Midbrain (tissue), 1 donor: Measurements from ENCODE around the gene SCUBE1.
"Not testable (repeated sequence)": the region's sequence is repeated elsewhere in the genome, so short reads cannot be mapped to it uniquely, and the experiment has no call there.

Source experiments
- DNase-seq: peaks from one replicate; lab custom pipeline; 2025; lab: John Stamatoyannopoulos, UW

The SCUBE1 gene

GRCh38 chr22:43356881-43357280, 13.7 kb upstream of the SCUBE1 start:
- DNase-seq, result no peak

- DNase-seq, result not testable (repeated sequence)
Measured at GRCh38 chr22:43355688-43356087, 12.5 kb upstream of the SCUBE1 start.

- no peak for DNase-seq
Measured at GRCh38 chr22:43351966-43352345, 8.8 kb upstream of the SCUBE1 start.

DNA sequence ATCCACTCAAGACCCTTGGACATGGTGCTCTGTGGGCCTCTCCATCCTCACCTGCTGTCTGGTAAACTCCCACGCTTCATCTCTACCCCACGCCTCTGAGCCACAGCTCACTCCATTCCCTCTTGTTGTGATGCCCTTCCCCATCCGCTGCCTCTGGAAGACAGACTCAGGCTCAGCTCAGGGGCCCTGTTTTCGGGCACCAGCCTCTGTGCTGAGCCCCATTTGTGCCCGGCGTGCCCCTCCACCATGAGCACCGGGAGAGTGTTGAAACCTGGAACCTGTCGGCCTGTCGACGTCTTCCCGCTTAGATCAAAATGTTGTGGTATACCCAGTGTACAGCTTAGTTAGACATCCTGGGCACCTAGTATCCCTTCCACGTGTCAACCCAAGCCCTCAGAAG, 6.5 kb upstream of the SCUBE1 start:
- DNase-seq, result no peak

DNA sequence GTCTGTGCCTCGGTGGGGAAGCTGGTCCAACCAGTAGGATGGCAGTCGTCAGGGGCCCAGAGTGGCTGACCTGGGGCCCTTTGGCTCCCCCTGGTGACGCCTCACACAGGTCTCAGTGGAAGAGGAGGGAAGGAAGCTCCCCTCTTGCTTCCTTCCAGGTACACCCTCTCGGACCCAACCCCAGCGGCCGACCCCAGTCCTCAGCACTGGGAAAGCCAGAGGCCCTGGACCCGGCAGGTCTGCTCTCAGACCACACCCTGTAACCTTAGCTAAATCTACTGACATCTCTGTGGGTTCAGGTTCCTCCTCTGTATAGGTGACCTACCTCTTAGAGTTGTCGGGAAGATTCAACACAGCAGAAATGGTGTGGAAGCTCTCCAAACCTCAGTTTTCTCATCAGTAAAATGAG, 3.4 kb upstream of the SCUBE1 start:
- DNase-seq, result peak; percentile 4

GRCh38 chr22:43345761-43346301, 2.7 kb upstream of the SCUBE1 start:
- DNase-seq, result no peak

GRCh38 chr22:43345356-43345755, 2.2 kb upstream of the SCUBE1 start:
- DNase-seq, result no peak

DNA sequence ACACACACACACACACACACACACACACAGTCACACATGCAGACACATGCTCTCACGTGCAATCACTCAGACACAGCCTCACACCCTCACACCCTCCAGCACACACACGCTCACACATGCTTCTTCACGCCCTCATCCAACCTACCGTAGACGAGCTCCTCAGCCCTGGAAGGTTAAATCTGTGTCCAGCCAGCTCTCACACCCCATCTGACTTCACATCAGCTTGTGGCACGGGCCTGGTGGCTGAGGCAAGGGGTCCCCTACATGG, 1.3 kb upstream of the SCUBE1 start:
- no peak for DNase-seq

- no peak for DNase-seq
Measured at GRCh38 chr22:43343670-43344519, 723 bp upstream of the SCUBE1 start.

DNA sequence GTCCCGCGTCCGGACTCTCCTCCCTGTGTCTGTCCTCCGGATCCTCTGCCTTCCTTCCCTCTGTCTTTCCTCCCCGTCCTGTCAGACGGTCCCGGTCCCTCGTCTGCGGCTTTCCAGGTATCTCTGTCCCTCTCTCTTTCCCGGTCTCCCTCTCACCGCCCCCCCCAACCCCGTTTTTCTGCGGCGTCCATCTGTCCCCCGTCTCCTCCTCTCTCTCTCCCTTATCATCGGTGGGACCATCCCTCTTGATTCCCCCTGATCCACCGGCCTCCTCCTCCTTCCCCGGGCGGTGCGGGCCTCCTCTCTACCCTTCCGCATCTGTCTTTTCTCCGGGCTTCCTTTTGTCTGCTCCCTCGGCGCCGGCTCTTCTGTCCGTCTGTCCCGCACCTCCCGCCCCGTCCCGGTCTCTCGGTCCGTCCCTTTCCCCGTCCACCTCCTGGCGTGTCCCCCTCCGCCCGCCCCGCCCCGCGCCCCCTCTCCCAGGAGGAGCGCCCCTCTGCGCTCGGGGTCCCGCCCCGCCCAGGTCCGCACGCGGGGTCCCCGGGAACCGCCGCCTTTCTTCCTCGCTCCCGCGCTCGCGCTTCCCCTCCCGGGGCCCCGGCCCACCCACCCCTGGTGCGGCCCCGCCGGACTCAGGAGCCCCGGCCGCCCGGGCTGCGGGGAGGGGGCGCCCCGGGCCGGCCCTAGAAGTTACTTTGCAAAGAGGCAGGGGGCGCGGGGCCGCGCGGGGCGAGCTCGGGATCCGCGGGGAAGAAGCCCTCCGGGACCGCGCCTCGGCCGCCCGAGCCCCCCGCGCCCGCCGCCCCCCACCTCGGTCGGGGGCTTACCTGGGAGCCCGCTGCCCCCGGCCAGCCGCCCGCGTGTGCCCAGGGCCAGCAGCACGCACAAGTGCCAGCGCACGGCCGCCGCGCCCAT, 568 bp downstream of the SCUBE1 start:
- DNase-seq, result no peak

- DNase-seq, result no peak
Measured at GRCh38 chr22:43341565-43341964, 1.6 kb downstream of the SCUBE1 start.

DNA sequence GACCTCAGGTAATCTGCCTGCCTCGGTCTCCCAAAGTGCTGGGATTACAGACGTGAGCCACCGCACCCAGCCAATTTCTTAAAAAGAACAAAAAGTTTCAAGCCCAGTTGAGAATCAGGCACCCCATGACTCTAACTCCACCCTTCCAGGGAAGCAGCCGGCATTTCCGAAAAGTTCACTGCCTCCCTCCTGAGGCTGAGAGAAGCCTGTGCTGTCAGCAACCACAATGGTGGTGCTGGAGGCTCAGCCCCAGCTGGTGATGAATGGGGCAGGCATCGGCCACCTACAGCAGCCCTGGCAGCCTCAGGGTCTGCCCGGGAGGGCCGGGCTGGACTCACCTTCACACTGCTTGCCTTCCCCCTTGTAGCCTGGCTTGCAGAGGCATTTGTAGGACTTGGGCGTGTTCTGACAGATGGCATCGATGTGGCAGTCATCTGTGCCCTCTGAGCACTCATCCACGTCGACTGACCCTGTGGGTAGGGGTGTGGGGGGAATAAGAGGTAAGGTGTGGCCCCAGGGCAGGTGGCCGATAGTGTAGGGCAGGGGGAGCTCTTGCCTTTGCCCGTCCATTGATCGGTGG, 4.3 kb downstream of the SCUBE1 start:
- no peak for DNase-seq

- DNase-seq, result no peak
Measured at GRCh38 chr22:43337946-43338345, 5.2 kb downstream of the SCUBE1 start.

GRCh38 chr22:43337385-43337784, 5.8 kb downstream of the SCUBE1 start:
- no peak for DNase-seq

- no peak for DNase-seq
Measured at GRCh38 chr22:43334378-43334777, 8.8 kb downstream of the SCUBE1 start.

DNA sequence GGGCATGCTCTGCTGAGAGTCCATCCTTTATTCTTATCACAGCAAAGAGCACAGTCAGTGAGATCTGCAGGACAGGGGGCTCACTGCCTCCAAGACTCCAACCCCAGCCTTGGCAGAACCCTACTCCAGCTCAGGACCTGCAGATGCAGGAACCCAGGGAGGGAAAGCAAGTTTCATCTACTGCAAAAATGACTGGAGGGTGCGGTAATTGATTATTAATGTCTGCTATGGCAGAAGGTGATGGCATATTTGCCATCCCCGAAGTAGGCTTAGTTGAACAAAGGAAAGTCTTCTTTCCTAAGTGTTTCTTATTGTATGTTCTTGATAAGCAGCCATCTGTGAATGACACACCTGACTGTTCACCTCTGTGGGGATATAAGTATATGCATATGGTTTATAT, 9.2 kb downstream of the SCUBE1 start:
- DNase-seq, result no peak

GRCh38 chr22:43333156-43333555, 10.0 kb downstream of the SCUBE1 start:
- no peak for DNase-seq

- no peak for DNase-seq
Measured at GRCh38 chr22:43331698-43332097, 11.5 kb downstream of the SCUBE1 start.

DNA sequence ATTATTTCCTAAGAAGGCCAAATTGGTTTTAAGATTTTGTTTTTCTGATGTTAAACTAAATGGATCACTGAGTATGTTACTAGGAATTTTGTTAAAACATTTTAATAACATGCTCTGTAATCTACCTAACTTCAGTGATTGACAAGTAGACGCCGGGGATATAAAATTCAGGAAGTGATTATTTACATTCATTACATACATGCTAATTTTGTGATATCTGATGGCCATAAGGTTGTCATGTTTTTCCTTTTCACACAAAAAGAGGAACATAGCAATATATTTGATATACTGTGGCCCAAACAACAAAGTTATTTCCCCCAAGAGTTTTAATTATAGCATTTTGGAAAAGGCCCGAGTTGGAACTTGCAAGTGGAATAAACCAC, 12.1 kb downstream of the SCUBE1 start:
- DNase-seq, result no peak

GRCh38 chr22:43330178-43331068, 12.7 kb downstream of the SCUBE1 start:
- DNase-seq, result no peak

DNA sequence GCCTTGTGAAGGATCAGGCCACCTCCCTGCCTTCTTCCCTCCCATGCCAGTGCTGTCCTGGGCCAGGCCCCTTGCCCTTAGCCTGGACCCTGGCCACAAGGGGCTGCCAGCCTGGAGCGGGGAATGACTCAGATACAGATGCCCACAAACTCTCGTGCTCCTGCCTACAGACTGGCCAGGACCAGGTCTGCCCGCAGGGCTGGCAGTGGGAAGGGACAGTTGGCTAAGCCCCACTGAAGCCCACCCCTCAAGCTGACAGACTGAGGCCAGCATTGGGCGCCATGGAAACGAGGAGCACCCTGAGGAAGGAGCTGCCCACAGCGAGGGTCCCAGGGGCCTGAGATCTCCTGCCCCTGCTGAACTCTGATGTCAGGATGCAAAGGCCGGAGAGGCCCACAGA, 14.1 kb downstream of the SCUBE1 start:
- DNase-seq, result no peak

DNA sequence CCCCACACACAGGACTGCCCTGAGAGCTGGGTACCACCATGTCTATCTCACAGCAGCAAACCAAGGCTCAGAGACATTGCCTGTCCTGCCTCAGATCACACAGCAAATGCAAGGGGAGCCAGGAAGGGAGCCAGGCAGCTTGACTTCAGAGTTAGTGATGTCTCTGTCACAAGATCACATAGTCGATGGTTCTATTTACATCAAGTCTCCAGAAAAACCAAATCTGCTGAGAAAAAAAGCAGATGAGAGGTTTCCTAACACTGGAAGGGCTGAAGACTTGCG, 16.1 kb downstream of the SCUBE1 start:
- no peak for DNase-seq
